ENCODE results near the gene DHRS9.
"Not testable (repeated sequence)": the region's sequence is repeated elsewhere in the genome, so short reads cannot be mapped to it uniquely, and the experiment has no call there.

The DHRS9 gene

GRCh38 chr2:169131587-169132512 lies 62.5 kb downstream of the DHRS9 start:
- DNase-seq (ENCODE audit: low spot score): peak; percentile 42

GRCh38 chr2:169134272-169134671 lies 64.9 kb downstream of the DHRS9 start:
- not testable (repeated sequence) for DNase-seq (ENCODE audit: low spot score)

- DNase-seq (ENCODE audit: low spot score): not testable (repeated sequence)
Measured at GRCh38 chr2:169136428-169136827, 67.1 kb downstream of the DHRS9 start.

- DNase-seq (ENCODE audit: low spot score): no peak
Measured at GRCh38 chr2:169136885-169137534, 67.6 kb downstream of the DHRS9 start.

- no peak for DNase-seq (ENCODE audit: low spot score)
Measured at GRCh38 chr2:169137924-169138323, 68.6 kb downstream of the DHRS9 start.

- DNase-seq (ENCODE audit: low spot score): no peak
Measured at GRCh38 chr2:169139145-169139544, 69.8 kb downstream of the DHRS9 start.

- DNase-seq (ENCODE audit: low spot score): no peak
Measured at GRCh38 chr2:169139993-169140767, 70.8 kb downstream of the DHRS9 start.

GRCh38 chr2:169141713-169142352 lies 72.5 kb downstream of the DHRS9 start:
- peak; percentile 41 for DNase-seq (ENCODE audit: low spot score)

GRCh38 chr2:169143998-169144397 lies 74.6 kb downstream of the DHRS9 start:
- DNase-seq (ENCODE audit: low spot score): no peak
